Hepatocyte (in vitro differentiated cells): ENCODE results near the gene ABLIM1. TPM values are rescaled to one million over a fixed set of nuclear protein-coding genes. Genes with fewer than 3 reads are reported as not detected.
"Not testable (repeated sequence)": the region's sequence is repeated elsewhere in the genome, so short reads cannot be mapped to it uniquely, and the experiment has no call there.

Experiments used
- DNase-seq: peaks from one replicate; pipeline ENCODE4 v3.0.0-alpha.2; 2016; ENCODE audit warnings: low spot score
- H2AFZ ChIP-seq: fragments of 200-600 bp; sonication (generic); 2 replicates; pipeline ENCODE4 v1.6.0; 2016; ENCODE audit warnings: antibody characterized with exemption, mild to moderate bottlenecking
- H3K27ac ChIP-seq: fragments of 200-600 bp; sonication (generic); 2 replicates; pipeline ENCODE4 v1.5.1; 2016; ENCODE audit warnings: mild to moderate bottlenecking
- H3K27me3 ChIP-seq: fragments of 200-600 bp; sonication (generic); 2 replicates; pipeline ENCODE4 v1.6.1; 2016
- H3K36me3 ChIP-seq: fragments of 200-600 bp; sonication (generic); replicated peaks from 2 replicates; pipeline ENCODE4 v1.5.1; 2016; ENCODE audit warnings: low read depth; ENCODE audit not compliant: insufficient read depth
- H3K4me1 ChIP-seq: fragments of 200-600 bp; sonication (generic); 2 replicates; pipeline ENCODE4 v1.5.1; 2016; ENCODE audit warnings: mild to moderate bottlenecking, moderate library complexity; ENCODE audit not compliant: insufficient read depth
- H3K4me2 ChIP-seq: fragments of 200-600 bp; sonication (generic); 2 replicates; pipeline ENCODE4 v1.6.0; 2016
- H3K4me3 ChIP-seq: fragments of 200-600 bp; sonication (generic); 2 replicates; pipeline ENCODE4 v1.5.1; 2016; ENCODE audit warnings: mild to moderate bottlenecking
- H3K79me2 ChIP-seq: fragments of 200-600 bp; sonication (generic); 2 replicates; pipeline ENCODE4 v1.6.0; 2017; ENCODE audit warnings: mild to moderate bottlenecking
- H3K9me2 ChIP-seq: fragments of 200-600 bp; sonication (generic); replicated peaks from 2 replicates; pipeline ENCODE4 v1.6.0; 2017; ENCODE audit warnings: mild to moderate bottlenecking; ENCODE audit not compliant: insufficient read depth
- H3K9me3 ChIP-seq: fragments of 200-600 bp; sonication (generic); 2 replicates; pipeline ENCODE4 v1.5.1; 2016; ENCODE audit warnings: low read depth, mild to moderate bottlenecking
- H4K20me1 ChIP-seq: fragments of 200-600 bp; sonication (generic); 2 replicates; pipeline ENCODE4 v1.6.0; 2016; ENCODE audit warnings: mild to moderate bottlenecking; ENCODE audit not compliant: insufficient read depth, poor library complexity, severe bottlenecking
- CTCF ChIP-seq: fragments of 200-600 bp; sonication (generic); IDR thresholded peaks from 2 replicates; pipeline ENCODE4 v1.5.1; 2016; ENCODE audit warnings: antibody characterized with exemption, mild to moderate bottlenecking; ENCODE audit not compliant: poor library complexity
- EZH2 ChIP-seq: fragments of 200-600 bp; sonication (generic); IDR thresholded peaks from 2 replicates; pipeline ENCODE4 v1.6.1; 2016; ENCODE audit warnings: antibody characterized with exemption, mild to moderate bottlenecking, borderline replicate concordance
- EZH2phosphoT487 ChIP-seq: fragments of 200-600 bp; sonication (generic); IDR thresholded peaks from one replicate; pipeline ENCODE4 v1.6.1; 2018; ENCODE audit warnings: antibody characterized with exemption, mild to moderate bottlenecking, low read depth, moderate library complexity; ENCODE audit not compliant: unreplicated experiment, severe bottlenecking
- WGBS: methylation state at CpG from one replicate; pipeline ENCODE4 v1.1.6; 2016; ENCODE audit warnings: low lambda C conversion rate; ENCODE audit errors: missing lambda C conversion rate; 5-methylcytosine and 5-hydroxymethylcytosine counted together
- polyA plus RNA-seq: library from polyadenylated mRNA; unstranded; fragments of >200 nt; fragmentation: Nextera tagmentation; extraction: Ambion mirVana; gene quantifications from 2 replicates; pipeline ENCODE4 v1.2.1, GENCODE V29; 2016
- total RNA-seq: library from RNA; depleted of rRNA; stranded (reverse); fragments of >200 nt; gene quantifications from 2 replicates; pipeline ENCODE4 v1.2.3, GENCODE V29; 2014

Gene ABLIM1
- total and polyA plus RNA-seq, 2 experiments from 2014 or later = 20.8 to 31.6 TPM

DNA sequence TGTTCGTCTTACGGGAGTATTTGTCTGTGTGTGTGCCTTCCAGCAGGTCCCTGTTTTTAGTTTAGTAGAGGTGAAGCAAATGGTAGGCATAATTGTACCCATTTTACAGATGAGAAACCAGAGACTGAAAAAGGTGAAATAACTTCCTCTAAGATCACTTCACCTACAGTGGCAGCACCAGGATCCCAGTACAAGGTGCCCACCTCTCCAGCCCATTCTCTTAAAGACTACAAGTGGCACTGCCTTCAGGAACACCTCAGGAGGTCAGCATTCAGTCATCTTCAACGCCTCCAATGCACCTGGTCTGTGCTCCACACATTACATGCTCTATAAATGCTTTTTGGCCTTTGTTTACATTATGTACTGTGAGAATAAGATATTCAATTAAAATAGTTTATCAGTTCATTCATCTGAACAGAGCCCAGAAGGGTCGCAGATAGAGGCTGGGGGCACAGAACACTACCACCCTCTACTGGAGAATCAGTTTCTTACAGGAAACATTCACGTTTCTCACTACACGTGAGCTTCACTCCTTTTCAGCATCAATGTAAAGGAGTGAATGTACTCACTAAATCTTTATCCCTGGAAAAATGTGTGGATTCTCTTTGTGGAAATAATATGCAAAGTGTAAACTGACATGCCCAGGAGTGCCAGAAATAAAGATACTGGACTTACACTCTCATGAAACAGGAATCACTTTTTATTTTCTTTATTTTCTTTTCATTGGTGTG lies 45.5 kb upstream of the ABLIM1 start:
- 45% methylated on average over 6 of the region's 6 CpGs for WGBS
- no peaks in the 10 kb centered on the region for H3K9me2 ChIP-seq
- peak; percentile 45 for DNase-seq
- H2AFZ ChIP-seq = no peak overlapping the region
- H3K36me3 ChIP-seq = no peaks in the 10 kb centered on the region
- H3K27ac ChIP-seq = no peak overlapping the region
- no peak overlapping the region for H3K4me3 ChIP-seq
- no peaks in the 10 kb centered on the region for H3K9me3 ChIP-seq
- no peaks in the 10 kb centered on the region for H3K4me1 ChIP-seq
- H4K20me1 ChIP-seq = no peaks in the 10 kb centered on the region
- TF ChIP-seq CTCF (peak; percentile 58), EZH2 (no peak), EZH2phosphoT487 (no peak)
- no peaks in the 10 kb centered on the region for H3K27me3 ChIP-seq
- no peaks in the 10 kb centered on the region for H3K79me2 ChIP-seq
- no peak overlapping the region for H3K4me2 ChIP-seq

GRCh38 chr10:114698271-114699061 lies 40.4 kb upstream of the ABLIM1 start:
- Histone ChIP-seq H3K4me1 (no peaks in the 10 kb centered on the region), H3K79me2 (no peaks in the 10 kb centered on the region), H3K4me2 (no peak overlapping the region), H3K27ac (no peak overlapping the region), H3K9me2 (no peaks in the 10 kb centered on the region), H3K4me3 (no peak overlapping the region), H3K9me3 (no peaks in the 10 kb centered on the region), H3K36me3 (no peaks in the 10 kb centered on the region), H2AFZ (no peak overlapping the region), H3K27me3 (no peaks in the 10 kb centered on the region), H4K20me1 (no peaks in the 10 kb centered on the region)
- no peak for DNase-seq
- TF ChIP-seq CTCF (no peak), EZH2phosphoT487 (no peak), EZH2 (no peak)

DNA sequence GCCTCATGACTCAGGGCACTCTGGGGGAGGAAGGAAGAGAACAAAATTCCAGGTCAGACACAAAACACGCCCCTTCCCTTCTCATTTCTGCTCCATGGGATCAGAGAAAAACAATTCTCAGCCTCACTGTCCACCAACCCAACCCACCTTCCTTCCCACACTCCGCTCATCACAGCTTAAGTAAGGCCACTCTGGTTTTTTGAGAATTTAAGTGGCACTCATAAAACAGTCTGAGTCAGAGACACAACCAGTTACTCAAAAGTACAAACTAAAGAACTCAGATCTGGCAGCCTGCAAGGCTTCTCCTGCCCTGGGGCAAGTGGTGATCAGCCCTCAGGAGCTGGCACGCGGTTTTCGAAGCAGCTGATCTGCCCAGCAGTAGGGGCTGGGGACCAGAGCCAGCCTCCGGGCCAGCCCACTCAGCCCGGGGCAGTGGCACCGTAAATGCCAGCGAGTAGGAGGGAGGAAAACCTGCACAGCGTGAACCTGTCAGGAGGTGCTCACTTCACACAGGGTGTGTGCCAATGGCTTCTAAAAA lies 39.1 kb upstream of the ABLIM1 start:
- no peak overlapping the region for H2AFZ ChIP-seq

DNA sequence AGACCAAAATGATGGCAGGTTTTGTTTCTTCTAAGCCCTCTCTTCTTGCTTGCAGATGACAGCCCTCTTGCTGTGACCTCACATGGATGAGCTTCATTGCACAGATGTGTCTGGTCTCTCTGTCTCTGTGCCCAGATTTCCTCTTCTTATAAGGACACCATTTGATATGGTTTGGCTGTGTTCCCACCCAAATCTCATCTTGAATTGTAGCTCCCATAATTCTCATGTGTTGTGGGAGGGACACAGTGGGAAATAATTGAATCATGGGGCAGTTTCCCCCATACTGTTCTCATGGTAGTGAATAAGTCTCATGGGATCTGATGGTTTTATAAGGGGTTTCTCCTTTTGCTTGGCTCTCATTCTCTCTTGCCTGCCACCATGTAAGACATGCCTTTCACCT lies 38.2 kb upstream of the ABLIM1 start:
- not testable (repeated sequence) for H3K36me3 ChIP-seq, DNase-seq, H3K27me3 ChIP-seq, H3K9me3 ChIP-seq, H3K79me2 ChIP-seq, H3K4me3 ChIP-seq, H4K20me1 ChIP-seq, H3K4me2 ChIP-seq, H2AFZ ChIP-seq, H3K27ac ChIP-seq, H3K9me2 ChIP-seq, H3K4me1 ChIP-seq

More for the DNA sequence above, 39.1 kb upstream of the ABLIM1 start:
- no peak for DNase-seq
- no peaks in the 10 kb centered on the region for H3K4me1 ChIP-seq
- H4K20me1 ChIP-seq = no peaks in the 10 kb centered on the region
- H3K79me2 ChIP-seq = no peaks in the 10 kb centered on the region
- 75% methylated on average over 10 of the region's 10 CpGs for WGBS
- no peak overlapping the region for H3K4me2 ChIP-seq
- H3K36me3 ChIP-seq = no peaks in the 10 kb centered on the region
- no peaks in the 10 kb centered on the region for H3K9me2 ChIP-seq
- H3K27me3 ChIP-seq = no peaks in the 10 kb centered on the region
- H3K4me3 ChIP-seq = no peak overlapping the region
- H3K27ac ChIP-seq = no peak overlapping the region
- TF ChIP-seq EZH2 (no peak), CTCF (no peak), EZH2phosphoT487 (no peak)
- H3K9me3 ChIP-seq = no peaks in the 10 kb centered on the region
